ENCODE results near the gene TPT1.

- TF ChIP-seq CTCF (IDR thresholded peaks at IDR 0.05) (no peak), SMC3 (IDR thresholded peaks at IDR 0.05; ENCODE audit: low read depth, low read length) (no peak), RAD21 (IDR thresholded peaks at IDR 0.05; ENCODE audit: low read length) (no peak), NFIC (IDR thresholded peaks at IDR 0.05; ENCODE audit: borderline replicate concordance) (no peak), RXRA (IDR thresholded peaks at IDR 0.05; ENCODE audit: borderline replicate concordance, low read depth) (no peak), POLR2AphosphoS5 (IDR thresholded peaks at IDR 0.05; ENCODE audit: low read depth, low read length) (no peak), ZBTB33 (IDR thresholded peaks at IDR 0.05; ENCODE audit: borderline replicate concordance, low read depth) (no peak), SIN3A (IDR thresholded peaks at IDR 0.05; ENCODE audit: borderline replicate concordance, low read depth, low read length) (no peak), USF1 (IDR thresholded peaks at IDR 0.05; ENCODE audit: borderline replicate concordance, low read depth) (no peak), USF2 (IDR thresholded peaks at IDR 0.05; ENCODE audit: borderline replicate concordance, low read depth, low read length) (no peak), TEAD4 (IDR thresholded peaks at IDR 0.05; ENCODE audit: borderline replicate concordance, insufficient read depth) (no peak), FOSL2 (IDR thresholded peaks at IDR 0.05; ENCODE audit: borderline replicate concordance, low read depth) (no peak)
These were observed 24.5 kb upstream of the TPT1 start for GRCh38 chr13:45365558-45365885.
